WTC11 (cell line): Measurements from ENCODE around the gene CCDC201. TPM values are rescaled to one million over a fixed set of nuclear protein-coding genes. Genes with fewer than 3 reads are reported as not detected.

Source experiments
- ATAC-seq: fragments of 200-7000 bp; cut with Tn5 transposase; 2 replicates; pipeline ENCODE4 v1.10.0; 2021; ENCODE audit warnings: mild to moderate bottlenecking, moderate library complexity
- CTCF ChIA-PET: fragments of 300-600 bp; sonication (Branson Sonifier 250); formaldehyde crosslinking; loops from one replicate; lab custom pipeline; 2021; ENCODE audit warnings: antibody characterized with exemption; lab: Charles Lee
- POLR2A ChIA-PET: fragments of 350-600 bp; sonication (Branson Sonifier 250); formaldehyde crosslinking; loops from one replicate; lab custom pipeline; 2021; ENCODE audit warnings: antibody characterized with exemption; lab: Charles Lee
- DNase-seq: peaks from one replicate; pipeline ENCODE4 v3.0.0; 2021; ENCODE audit warnings: low spot score
- H3K27ac Mint-ChIP-seq: 2 replicates; pipeline ENCODE4 v1.8.0; 2021; ENCODE audit warnings: mixed read lengths
- H3K27me3 Mint-ChIP-seq: 2 replicates; pipeline ENCODE4 v1.8.0; 2021; ENCODE audit warnings: low read depth, mild to moderate bottlenecking, moderate library complexity, mixed read lengths
- H3K36me3 Mint-ChIP-seq: 2 replicates; pipeline ENCODE4 v1.8.0; 2021; ENCODE audit warnings: mixed read lengths
- H3K4me1 Mint-ChIP-seq: 2 replicates; pipeline ENCODE4 v1.8.0; 2022; ENCODE audit warnings: mixed read lengths
- H3K4me3 Mint-ChIP-seq: 2 replicates; pipeline ENCODE4 v1.8.0; 2021; ENCODE audit warnings: mild to moderate bottlenecking, moderate library complexity, mixed read lengths
- H3K9me3 Mint-ChIP-seq: 2 replicates; pipeline ENCODE4 v1.8.0; 2021; ENCODE audit warnings: mixed read lengths
- ARID4B ChIP-seq: sonication (generic); formaldehyde crosslinking; IDR thresholded peaks from 2 replicates; pipeline ENCODE4 v1.8.0; 2023; ENCODE audit warnings: missing genetic modification reagents, mild to moderate bottlenecking, borderline replicate concordance
- ATF6 ChIP-seq: sonication (generic); formaldehyde crosslinking; IDR thresholded peaks from 2 replicates; pipeline ENCODE4 v1.8.1; 2023; ENCODE audit warnings: mild to moderate bottlenecking, missing genetic modification reagents
- ESRRA ChIP-seq: sonication (generic); formaldehyde crosslinking; IDR thresholded peaks from 2 replicates; pipeline ENCODE4 v1.8.1; 2022; ENCODE audit warnings: mild to moderate bottlenecking, missing genetic modification reagents, borderline replicate concordance
- ETV6 ChIP-seq: sonication (generic); formaldehyde crosslinking; IDR thresholded peaks from 2 replicates; pipeline ENCODE4 v1.8.1; 2022; ENCODE audit warnings: mild to moderate bottlenecking, missing genetic modification reagents
- GABPB1 ChIP-seq: sonication (generic); formaldehyde crosslinking; IDR thresholded peaks from 2 replicates; pipeline ENCODE4 v1.8.1; 2023; ENCODE audit warnings: mild to moderate bottlenecking, missing genetic modification reagents
- GTF2I ChIP-seq: fragments of 250-450 bp; sonication (Bioruptor Pico); conservative IDR thresholded peaks from 2 replicates; pipeline ENCODE4 v1.4.0; 2021; ENCODE audit warnings: mild to moderate bottlenecking
- HMGA2 ChIP-seq: fragments of 250-450 bp; sonication (Bioruptor Pico); IDR thresholded peaks from 2 replicates; pipeline ENCODE4 v1.4.0; 2021; ENCODE audit warnings: mild to moderate bottlenecking, moderate library complexity
- KAT7 ChIP-seq: sonication (generic); formaldehyde crosslinking; IDR thresholded peaks from 2 replicates; pipeline ENCODE4 v1.8.1; 2023; ENCODE audit warnings: missing genetic modification reagents, mild to moderate bottlenecking, borderline replicate concordance
- NFYB ChIP-seq: sonication (generic); formaldehyde crosslinking; conservative IDR thresholded peaks from 2 replicates; pipeline ENCODE4 v1.8.0; 2022; ENCODE audit warnings: low read depth, missing genetic modification reagents
- OVOL2 ChIP-seq: fragments of 250-450 bp; sonication (Bioruptor Pico); IDR thresholded peaks from 2 replicates; pipeline ENCODE4 v1.9.0; 2021; ENCODE audit warnings: mild to moderate bottlenecking, borderline replicate concordance
- PRDM15 ChIP-seq: sonication (generic); formaldehyde crosslinking; IDR thresholded peaks from 2 replicates; pipeline ENCODE4 v1.8.0; 2022; ENCODE audit warnings: missing genetic modification reagents
- PRRX2 ChIP-seq: fragments of 250-450 bp; sonication (Bioruptor Pico); IDR thresholded peaks from 2 replicates; pipeline ENCODE4 v1.8.0; 2021; ENCODE audit warnings: mild to moderate bottlenecking
- SOX15 ChIP-seq: fragments of 250-450 bp; sonication (Bioruptor Pico); IDR thresholded peaks from 2 replicates; pipeline ENCODE4 v1.9.0; 2021; ENCODE audit warnings: mild to moderate bottlenecking
- SP1 ChIP-seq: sonication (generic); formaldehyde crosslinking; conservative IDR thresholded peaks from 2 replicates; pipeline ENCODE4 v1.8.1; 2022; ENCODE audit warnings: missing genetic modification reagents
- USF2 ChIP-seq: sonication (generic); formaldehyde crosslinking; IDR thresholded peaks from 2 replicates; pipeline ENCODE4 v1.8.1; 2023; ENCODE audit warnings: mild to moderate bottlenecking, missing genetic modification reagents, moderate library complexity
- ZBTB21 ChIP-seq: sonication (generic); formaldehyde crosslinking; IDR thresholded peaks from 2 replicates; pipeline ENCODE4 v1.8.1; 2023; ENCODE audit warnings: mild to moderate bottlenecking, missing genetic modification reagents, borderline replicate concordance
- ZNF232 ChIP-seq: sonication (generic); formaldehyde crosslinking; IDR thresholded peaks from 2 replicates; pipeline ENCODE4 v1.8.0; 2022; ENCODE audit warnings: mild to moderate bottlenecking, missing genetic modification reagents
- ZNF263 ChIP-seq: sonication (generic); formaldehyde crosslinking; IDR thresholded peaks from 2 replicates; pipeline ENCODE4 v1.8.1; 2022; ENCODE audit warnings: low read depth, mild to moderate bottlenecking, moderate library complexity, missing genetic modification reagents
- ZNF281 ChIP-seq: sonication (generic); formaldehyde crosslinking; IDR thresholded peaks from 2 replicates; pipeline ENCODE4 v1.8.0; 2023; ENCODE audit warnings: mild to moderate bottlenecking, missing genetic modification reagents
- ZNF317 ChIP-seq: sonication (generic); formaldehyde crosslinking; IDR thresholded peaks from 2 replicates; pipeline ENCODE4 v1.8.1; 2023; ENCODE audit warnings: low read depth, mild to moderate bottlenecking, moderate library complexity, missing genetic modification reagents, borderline replicate concordance
- ZNF416 ChIP-seq: fragments of 250-450 bp; sonication (Bioruptor Pico); IDR thresholded peaks from 2 replicates; pipeline ENCODE4 v1.9.0; 2021; ENCODE audit warnings: mild to moderate bottlenecking, inconsistent platforms
- ZNF423 ChIP-seq: fragments of 250-450 bp; sonication (Bioruptor Pico); IDR thresholded peaks from 2 replicates; pipeline ENCODE4 v2.1.2; 2022; ENCODE audit warnings: mild to moderate bottlenecking, moderate library complexity
- total RNA-seq: library from RNA; stranded (reverse); gene quantifications from 3 replicates; pipeline ENCODE4 v1.2.3, GENCODE V29; 2021

CCDC201 gene
- total RNA-seq, 1 experiment from 2014 or later, result not detected

- TF ChIP-seq ARID4B (0 out of 2 replicates have a peak, but pooled peaks have one; percentile 15), ESRRA (CRISPR knock-in tag) (no peak), ATF6 (CRISPR knock-in tag) (no peak), ZNF263 (CRISPR knock-in tag) (no peak), SP1 (CRISPR knock-in tag) (no peak)
These were observed 48.5 kb upstream of the CCDC201 start (continued) for GRCh38 chr7:45921381-45921698.

- Mint-ChIP-seq H3K4me3 (peak within 1 kb of the TSS; percentile 80), H3K4me1 (peaks cover 51% of the 10 kb centered on the region), H3K27ac (no peak within 1 kb of the TSS), H3K27me3 (peaks cover 66% of the 10 kb centered on the region), H3K9me3 (no peaks in the 10 kb centered on the region), H3K36me3 (no peaks in the 10 kb centered on the region)
- DNase-seq (peak; percentile 73), ATAC-seq (peak; percentile 77)
- ChIA-PET CTCF (interaction anchor here (0.6 to 4.2 kb wide), 12 partner anchors 9 to 1260 kb away, joined by 3 to 59 read pairs (median 7); no protein-coding TSS in a partner anchor), POLR2A (interaction anchor here (0.6 kb wide), 2 partner anchors 47 to 412 kb away, joined by 3 to 6 read pairs; no protein-coding TSS in a partner anchor)
- 0 out of 2 replicates have a peak, but pooled peaks have one; percentile 41 for TF ChIP-seq ZBTB21 (CRISPR knock-in tag)
- TF ChIP-seq PRDM15 (CRISPR knock-in tag), result no peak
- TF ChIP-seq HMGA2 (CRISPR knock-in tag), result no peak
- TF ChIP-seq ZNF416 (CRISPR knock-in tag), result no peak
- peak; percentile 51; the same call in 1 of the 2 replicates for TF ChIP-seq ZNF423 (CRISPR knock-in tag)
- no peak for TF ChIP-seq ESRRA (CRISPR knock-in tag)
- no peak for TF ChIP-seq GABPB1 (CRISPR knock-in tag)
- TF ChIP-seq ZNF281 (CRISPR knock-in tag), result no peak
- TF ChIP-seq USF2 (CRISPR knock-in tag), result peak; percentile 35; the same call in 1 of the 2 replicates
- TF ChIP-seq PRRX2 (CRISPR knock-in tag), result no peak
- 0 out of 2 replicates have a peak, but pooled peaks have one; percentile 27 for TF ChIP-seq ETV6 (CRISPR knock-in tag)
- TF ChIP-seq GTF2I, result no peak
- TF ChIP-seq SOX15 (CRISPR knock-in tag), result no peak
- no peak for TF ChIP-seq OVOL2
- TF ChIP-seq ZNF317 (CRISPR knock-in tag), result no peak
- no peak for TF ChIP-seq NFYB (CRISPR knock-in tag)
- no peak for TF ChIP-seq ZNF232 (CRISPR knock-in tag)
- TF ChIP-seq KAT7 (CRISPR knock-in tag), result peak; percentile 93; the same call in 1 of the 2 replicates
These were observed 47.9 kb upstream of the CCDC201 start, which contains the start of gene IGFBP3 for GRCh38 chr7:45920502-45921380. IGFBP3 (minus strand) TSS chr7:45921272; CDS start chr7:45921140, 132 bp downstream.
